Spinal cord (tissue), 10 donors: ENCODE measurements around the gene PAM. TPM values are rescaled to one million over a fixed set of nuclear protein-coding genes. Genes with fewer than 3 reads are reported as not detected.

Source experiments
- DNase-seq, 6 donors: peaks; one replicate each; pipeline versions ENCODE4 v3.0.0 to v3.0.0-alpha.2; 2013 to 2015; ENCODE audit warnings: low spot score in 6 of 6, low read depth in 4 of 6
- H3K27ac ChIP-seq: one replicate; pipeline ENCODE4 v1.5.1; 2013; ENCODE audit warnings: low read depth, low read length, control low read depth
- H3K27me3 ChIP-seq: one replicate; pipeline ENCODE4 v1.6.1; 2013; ENCODE audit warnings: low read length; ENCODE audit not compliant: control insufficient read depth, insufficient read depth
- H3K36me3 ChIP-seq: one replicate; pipeline ENCODE4 v1.6.1; 2013; ENCODE audit warnings: low read length; ENCODE audit not compliant: control insufficient read depth, insufficient read depth
- H3K4me1 ChIP-seq: one replicate; pipeline ENCODE4 v1.6.1; 2013; ENCODE audit warnings: low read length; ENCODE audit not compliant: control insufficient read depth, insufficient read depth
- H3K4me3 ChIP-seq: one replicate; pipeline ENCODE4 v1.5.1; 2013; ENCODE audit warnings: low read depth, low read length, control low read depth
- H3K9me3 ChIP-seq: one replicate; pipeline ENCODE4 v1.6.1; 2013; ENCODE audit warnings: low read length; ENCODE audit not compliant: control insufficient read depth, insufficient read depth
- WGBS: methylation state at CpG from one replicate; pipeline ENCODE4 v1.1.5; 2013; ENCODE audit warnings: missing lambda C conversion rate; ENCODE audit not compliant: insufficient coverage; 5-methylcytosine and 5-hydroxymethylcytosine counted together
- polyA plus RNA-seq, 2 donors: library from polyadenylated mRNA; unstranded; fragments of 120-200 nt; gene quantifications; one replicate each; pipeline ENCODE4 v1.2.1, GENCODE V29; 2013; ENCODE audit not compliant: insufficient read length in 2 of 2
- total RNA-seq, 2 donors: library from RNA; depleted of rRNA in 1 of 2; stranded (reverse); fragments of 120-200 nt in 1 of 2; fragments of >200 nt in 1 of 2; gene quantifications; one replicate each; pipeline versions ENCODE4 v1.2.3 to v1.2.4, GENCODE V29; 2013 to 2014
- donor health status: healthy.

Gene PAM
- total and polyA plus RNA-seq, 4 donors, result 127 to 201 (median 172) TPM

- H3K27me3 ChIP-seq, result no peaks in the 10 kb centered on the region
- WGBS, result no CpG with 5 or more reads among the region's 3 CpGs
- H3K4me1 ChIP-seq, result no peaks in the 10 kb centered on the region
- no peak for DNase-seq
- H3K36me3 ChIP-seq, result no peaks in the 10 kb centered on the region
- H3K27ac ChIP-seq, result no peak overlapping the region
- no peak overlapping the region for H3K4me3 ChIP-seq
- no peaks in the 10 kb centered on the region for H3K9me3 ChIP-seq
Measured at GRCh38 chr5:102957141-102957540, 202.0 kb downstream of the PAM start.

DNA sequence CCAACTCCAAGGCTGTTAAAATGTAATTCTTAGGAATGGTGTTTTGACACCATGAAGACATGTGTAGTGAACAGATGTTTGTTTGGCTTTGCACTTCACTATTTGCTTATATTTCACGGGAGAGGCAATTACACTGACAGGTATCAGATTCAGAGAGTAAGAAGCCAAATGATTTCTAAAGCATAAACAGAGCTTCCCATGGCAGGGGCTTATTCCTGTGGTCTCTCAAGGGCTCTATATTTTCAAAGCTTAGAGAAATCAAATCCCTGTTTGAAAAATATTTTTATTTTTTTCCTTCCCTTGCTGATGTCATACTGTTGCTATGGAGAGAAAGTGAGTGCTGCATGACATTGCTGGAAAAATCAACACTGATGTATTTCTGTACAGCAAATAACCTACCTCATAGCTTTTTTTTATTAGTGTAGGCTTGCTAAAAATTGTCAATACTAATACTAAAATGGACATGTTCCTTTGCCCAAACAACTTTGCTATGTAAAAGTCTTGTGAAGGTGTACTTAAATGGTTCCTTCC lies 203.4 kb downstream of the PAM start:
- no CpG with 5 or more reads among the region's 1 CpG for WGBS
- Histone ChIP-seq H3K36me3 (no peaks in the 10 kb centered on the region), H3K4me1 (no peaks in the 10 kb centered on the region), H3K9me3 (no peaks in the 10 kb centered on the region), H3K27ac (no peak overlapping the region), H3K4me3 (no peak overlapping the region), H3K27me3 (no peaks in the 10 kb centered on the region)
- DNase-seq, result peak in 1 of 6 donors; percentile 70

DNA sequence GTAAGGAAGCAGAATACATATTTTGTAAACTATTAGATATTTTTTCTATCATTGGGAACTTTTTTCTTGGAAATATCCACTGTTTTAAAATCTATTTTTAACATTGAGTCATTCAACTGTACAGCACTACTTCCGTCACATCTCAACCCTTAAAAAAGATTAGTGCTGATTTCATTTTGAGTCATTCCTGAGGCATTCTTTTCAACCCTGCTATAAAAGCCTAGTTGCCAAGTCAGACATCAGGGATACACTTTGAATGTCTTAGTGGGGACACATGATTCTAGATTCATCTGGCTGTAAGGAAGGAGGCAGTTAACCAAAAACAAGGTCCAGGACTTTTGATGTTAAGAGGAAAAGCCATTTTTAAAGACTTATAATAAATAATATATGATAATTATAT lies 203.9 kb downstream of the PAM start:
- H3K9me3 ChIP-seq, result no peaks in the 10 kb centered on the region
- no CpG with 5 or more reads among the region's 1 CpG for WGBS
- H3K4me3 ChIP-seq, result no peak overlapping the region
- DNase-seq, result no peak
- no peaks in the 10 kb centered on the region for H3K36me3 ChIP-seq
- H3K27me3 ChIP-seq, result no peaks in the 10 kb centered on the region
- no peak overlapping the region for H3K27ac ChIP-seq
- no peaks in the 10 kb centered on the region for H3K4me1 ChIP-seq

- no peaks in the 10 kb centered on the region for H3K36me3 ChIP-seq
Measured at GRCh38 chr5:102961671-102962070, 206.6 kb downstream of the PAM start.

DNA sequence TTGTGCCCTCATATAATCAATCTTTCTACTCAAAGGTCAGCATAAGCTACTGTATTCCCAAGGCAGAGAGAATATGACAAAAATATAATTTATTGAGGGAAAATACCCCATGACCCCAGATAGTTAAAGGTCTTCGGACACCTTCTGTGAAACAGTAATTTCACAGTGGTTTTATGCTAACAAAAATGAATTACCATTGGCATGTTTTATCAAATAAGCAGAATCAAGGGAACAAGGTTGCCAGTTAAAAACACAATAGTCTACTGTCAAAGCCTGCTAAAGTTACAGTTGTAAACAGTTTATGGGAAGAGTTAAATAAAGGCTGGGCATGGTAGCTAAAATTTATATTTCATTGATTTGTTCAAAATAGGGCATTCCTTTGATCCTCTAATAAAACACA lies 210.5 kb downstream of the PAM start:
- WGBS, result no CpG with 5 or more reads among the region's 1 CpG
- H3K27me3 ChIP-seq, result no peaks in the 10 kb centered on the region
- H3K4me3 ChIP-seq, result no peak overlapping the region
- H3K4me1 ChIP-seq, result no peaks in the 10 kb centered on the region
- no peaks in the 10 kb centered on the region for H3K9me3 ChIP-seq
- no peak overlapping the region for H3K27ac ChIP-seq
- no peaks in the 10 kb centered on the region for H3K36me3 ChIP-seq
- DNase-seq, result no peak

More at GRCh38 chr5:102961671-102962070, 206.6 kb downstream of the PAM start:
- no CpG with 5 or more reads among the region's 4 CpGs for WGBS
- H3K4me1 ChIP-seq, result no peaks in the 10 kb centered on the region
- H3K9me3 ChIP-seq, result no peaks in the 10 kb centered on the region
- H3K4me3 ChIP-seq, result no peak overlapping the region
- no peaks in the 10 kb centered on the region for H3K27me3 ChIP-seq
- no peak for DNase-seq
- H3K27ac ChIP-seq, result no peak overlapping the region

DNA sequence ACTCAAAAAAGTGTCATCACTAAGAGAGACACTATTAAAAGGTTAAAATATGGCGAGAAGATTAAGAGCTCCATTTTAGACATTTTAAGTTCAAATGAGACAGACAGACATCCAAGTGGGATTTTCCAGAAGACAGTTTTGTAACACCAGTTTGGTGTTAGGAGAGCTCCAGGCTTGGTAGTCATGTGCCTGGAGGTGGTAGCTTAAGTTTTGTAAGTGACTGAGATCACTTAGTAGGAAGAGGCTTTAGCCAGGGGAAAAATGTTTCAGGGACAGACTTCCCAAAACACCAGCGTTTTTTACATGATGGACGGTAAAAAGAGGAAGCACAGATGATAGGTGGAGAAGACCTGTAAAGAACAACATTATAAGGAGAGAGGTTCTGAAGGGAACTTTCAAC lies 214.5 kb downstream of the PAM start:
- 100% methylated on average over 2 of the region's 3 CpGs for WGBS
- no peaks in the 10 kb centered on the region for H3K4me1 ChIP-seq
- H3K27ac ChIP-seq, result no peak overlapping the region
- H3K27me3 ChIP-seq, result no peaks in the 10 kb centered on the region
- no peak overlapping the region for H3K4me3 ChIP-seq
- H3K9me3 ChIP-seq, result no peaks in the 10 kb centered on the region
- DNase-seq, result no peak
- no peaks in the 10 kb centered on the region for H3K36me3 ChIP-seq

DNA sequence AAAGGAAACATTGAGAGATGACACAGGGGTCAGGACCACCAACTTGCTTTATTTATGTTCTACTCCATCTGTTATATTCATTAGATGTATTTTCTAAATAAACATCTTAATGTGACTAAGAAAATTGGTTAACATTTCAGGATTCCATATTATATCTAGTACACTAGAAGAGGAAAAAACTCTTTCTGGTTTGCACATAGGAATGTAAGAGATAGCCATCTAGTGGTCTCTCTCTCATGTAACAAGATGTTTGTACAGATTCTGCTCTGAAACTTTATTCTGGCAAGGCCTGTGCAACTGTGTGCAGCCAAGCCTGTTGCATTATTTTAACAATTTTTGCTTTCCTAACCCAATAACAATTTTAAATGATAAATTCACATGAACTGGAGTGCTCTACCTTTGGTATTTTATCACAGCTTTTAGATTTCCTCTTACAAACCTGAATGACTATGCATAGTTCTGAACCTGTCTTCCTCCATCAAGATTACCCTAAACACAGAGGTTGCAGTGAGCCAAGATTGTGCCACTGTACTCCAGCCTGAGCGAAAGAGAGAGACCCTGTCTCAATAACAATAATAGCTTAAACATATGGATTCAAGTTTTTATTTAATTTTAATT lies 216.7 kb downstream of the PAM start:
- WGBS, result no CpG with 5 or more reads among the region's 1 CpG
- Histone ChIP-seq H3K36me3 (no peaks in the 10 kb centered on the region), H3K4me1 (no peaks in the 10 kb centered on the region), H3K4me3 (no peak overlapping the region), H3K27ac (no peak overlapping the region), H3K27me3 (no peaks in the 10 kb centered on the region), H3K9me3 (no peaks in the 10 kb centered on the region)
- peak in 2 of 6 donors; percentile 72 to 84 for DNase-seq

- Histone ChIP-seq H3K27ac (no peak overlapping the region), H3K4me3 (no peak overlapping the region)
- DNase-seq, result no peak
Measured at GRCh38 chr5:102974177-102974576, 219.1 kb downstream of the PAM start.

GRCh38 chr5:102975045-102975444 lies 219.9 kb downstream of the PAM start:
- H3K4me1 ChIP-seq, result no peaks in the 10 kb centered on the region
- DNase-seq, result peak in 1 of 6 donors; percentile 76
- 82% methylated on average over 3 of the region's 4 CpGs for WGBS
- H3K9me3 ChIP-seq, result no peaks in the 10 kb centered on the region
- H3K36me3 ChIP-seq, result no peaks in the 10 kb centered on the region
- no peak overlapping the region for H3K27ac ChIP-seq
- no peaks in the 10 kb centered on the region for H3K27me3 ChIP-seq
- no peak overlapping the region for H3K4me3 ChIP-seq

More at GRCh38 chr5:102974177-102974576, 219.1 kb downstream of the PAM start:
- H3K27me3 ChIP-seq, result no peaks in the 10 kb centered on the region
- no peaks in the 10 kb centered on the region for H3K4me1 ChIP-seq
- WGBS, result 90% methylated on average over 2 of the region's 3 CpGs
- H3K36me3 ChIP-seq, result no peaks in the 10 kb centered on the region
- no peaks in the 10 kb centered on the region for H3K9me3 ChIP-seq

GRCh38 chr5:102975457-102976182 lies 220.5 kb downstream of the PAM start:
- H3K27ac ChIP-seq, result no peak overlapping the region
- H3K9me3 ChIP-seq, result no peaks in the 10 kb centered on the region
- no peaks in the 10 kb centered on the region for H3K36me3 ChIP-seq
- H3K4me3 ChIP-seq, result no peak overlapping the region
- no CpG with 5 or more reads among the region's 3 CpGs for WGBS
- H3K4me1 ChIP-seq, result no peaks in the 10 kb centered on the region
- no peaks in the 10 kb centered on the region for H3K27me3 ChIP-seq
- no peak for DNase-seq
